Ectodermal cell (in vitro differentiated cells): Measurements from ENCODE around the gene CLN6.
"Not testable (repeated sequence)": the region's sequence is repeated elsewhere in the genome, so short reads cannot be mapped to it uniquely, and the experiment has no call there.

ENCODE experiments used
- H3K27ac ChIP-seq: 2 replicates; pipeline ENCODE4 v1.7.0; 2013; ENCODE audit warnings: mild to moderate bottlenecking, low read depth, low read length; ENCODE audit not compliant: insufficient read depth, poor library complexity, severe bottlenecking
- H3K27me3 ChIP-seq: 2 replicates; pipeline ENCODE4 v1.7.0; 2013; ENCODE audit warnings: mild to moderate bottlenecking, low read length; ENCODE audit not compliant: insufficient read depth, control insufficient read depth, poor library complexity, severe bottlenecking
- H3K36me3 ChIP-seq: one replicate; pipeline ENCODE4 v1.7.0; 2013; ENCODE audit warnings: low read length; ENCODE audit not compliant: control insufficient read depth, insufficient read depth
- H3K4me1 ChIP-seq: one replicate; pipeline ENCODE4 v1.7.0; 2013; ENCODE audit warnings: low read length; ENCODE audit not compliant: control insufficient read depth, insufficient read depth
- H3K4me3 ChIP-seq: 2 replicates; pipeline ENCODE4 v1.7.0; 2013; ENCODE audit warnings: low read depth, low read length, control low read depth; ENCODE audit not compliant: insufficient read depth
- H3K9me3 ChIP-seq: 2 replicates; pipeline ENCODE4 v1.7.0; 2013; ENCODE audit warnings: mild to moderate bottlenecking, low read length, moderate library complexity; ENCODE audit not compliant: control insufficient read depth
- WGBS, 2 experiments: methylation state at CpG; one replicate each; pipeline ENCODE4 v1.1.7; 2013; ENCODE audit warnings: missing lambda C conversion rate in 2 of 2; 5-methylcytosine and 5-hydroxymethylcytosine counted together

CLN6 gene

DNA sequence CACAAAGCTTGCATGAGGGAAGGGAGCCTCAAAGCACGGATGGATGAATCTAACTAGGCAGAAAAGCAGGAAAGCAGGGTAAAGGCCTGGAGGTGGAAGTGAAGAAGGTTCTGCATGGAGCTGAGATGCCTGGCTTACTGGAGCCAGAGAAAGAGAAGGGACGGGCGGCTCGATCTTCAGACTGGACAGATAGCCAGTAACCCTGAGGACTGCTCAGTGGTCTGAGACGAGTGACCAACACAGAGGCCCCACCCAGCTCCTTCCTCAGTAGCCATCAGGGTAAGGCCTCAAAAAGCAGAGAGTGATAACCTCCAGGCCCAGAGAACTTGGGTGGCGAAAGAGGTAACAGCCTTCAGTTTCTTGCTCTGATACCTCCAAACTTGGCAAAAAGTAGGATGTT is 6.4 kb downstream of the CLN6 start:
- 96 to 97% methylated on average over 6 of the region's 6 CpGs for WGBS, 2 experiments

GRCh38 chr15:68222432-68222743 is 7.1 kb downstream of the CLN6 start:
- peaks cover 19% of the 10 kb centered on the region for H3K36me3 ChIP-seq
- H3K4me3 ChIP-seq, H3K27ac ChIP-seq, H3K27me3 ChIP-seq, H3K9me3 ChIP-seq, H3K4me1 ChIP-seq: not testable (repeated sequence)
- 90 to 93% methylated on average over 18 of the region's 18 CpGs for WGBS, 2 experiments

More for the DNA sequence above, 6.4 kb downstream of the CLN6 start:
- H3K4me1 ChIP-seq, result peaks cover 6% of the 10 kb centered on the region
- no peaks in the 10 kb centered on the region for H3K9me3 ChIP-seq
- H3K36me3 ChIP-seq, result peaks cover 14% of the 10 kb centered on the region
- no peak overlapping the region for H3K4me3 ChIP-seq
- H3K27ac ChIP-seq, result no peak overlapping the region
- no peaks in the 10 kb centered on the region for H3K27me3 ChIP-seq

DNA sequence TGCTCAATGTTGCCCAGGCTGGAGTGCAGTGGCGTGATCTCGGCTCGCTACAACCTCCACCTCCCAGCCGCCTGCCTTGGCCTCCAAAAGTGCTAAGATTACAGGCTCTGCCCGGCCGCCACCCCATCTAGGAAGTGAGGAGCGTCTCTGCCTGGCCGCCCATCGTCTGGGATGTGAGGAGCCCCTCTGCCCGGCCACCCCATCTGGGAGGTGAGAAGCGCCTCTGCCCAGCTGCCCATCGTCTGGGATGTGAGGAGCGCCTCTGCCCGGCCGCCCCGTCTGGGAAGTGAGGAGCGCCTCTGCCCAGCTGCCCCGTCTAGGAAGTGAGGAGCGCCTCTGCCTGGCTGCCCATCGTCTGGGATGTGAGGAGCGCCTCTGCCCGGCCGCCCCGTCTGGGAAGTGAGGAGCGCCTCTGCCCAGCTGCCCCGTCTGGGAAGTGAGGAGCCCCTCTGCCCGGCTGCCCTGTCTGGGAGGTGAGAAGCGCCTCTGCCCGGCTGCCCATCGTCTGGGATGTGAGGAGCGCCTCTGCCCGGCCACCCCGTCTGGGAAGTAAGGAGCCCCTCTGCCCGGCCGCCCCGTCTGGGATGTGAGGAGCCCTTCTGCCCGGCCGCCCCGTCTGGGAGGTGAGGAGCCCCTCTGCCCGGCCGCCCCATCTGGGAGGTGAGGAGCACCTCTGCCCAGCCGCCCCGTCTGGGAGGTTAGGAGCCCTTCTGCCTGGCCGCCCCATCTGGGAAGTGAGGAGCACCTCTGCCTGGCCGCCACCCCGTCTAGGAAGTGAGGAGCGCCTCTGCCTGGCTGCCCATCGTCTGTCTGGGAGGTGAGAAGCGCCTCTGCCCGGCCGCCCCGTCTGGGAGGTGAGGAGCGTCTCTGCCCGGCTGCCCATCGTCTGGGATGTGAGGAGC is 7.7 kb downstream of the CLN6 start:
- WGBS, 2 experiments, result 91% methylated on average over 55 of the region's 55 CpGs
- not testable (repeated sequence) for H3K9me3 ChIP-seq, H3K27ac ChIP-seq, H3K4me3 ChIP-seq, H3K4me1 ChIP-seq, H3K27me3 ChIP-seq
- H3K36me3 ChIP-seq, result peaks cover 25% of the 10 kb centered on the region

DNA sequence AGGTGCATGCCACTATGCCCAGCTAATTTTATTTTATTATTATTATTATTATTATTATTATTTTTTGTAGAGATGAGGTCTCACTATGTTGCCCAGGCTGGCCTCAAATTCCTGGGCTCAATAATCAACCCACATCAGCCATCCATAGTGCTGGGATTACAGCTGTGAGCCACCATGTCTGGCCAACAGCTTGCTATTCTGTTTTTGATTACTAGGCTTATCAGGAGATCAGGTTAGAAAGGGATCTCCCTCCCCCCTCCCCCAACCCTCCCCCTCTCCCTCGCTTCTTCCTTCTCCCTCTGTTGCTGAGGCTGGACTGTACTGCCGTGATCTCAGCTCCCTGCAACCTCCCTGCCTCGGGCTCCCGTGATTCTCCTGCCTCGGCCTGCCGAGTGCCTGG is 8.6 kb downstream of the CLN6 start:
- Histone ChIP-seq H3K4me3 (no peak overlapping the region), H3K27me3 (no peaks in the 10 kb centered on the region), H3K9me3 (no peaks in the 10 kb centered on the region), H3K36me3 (peaks cover 27% of the 10 kb centered on the region), H3K27ac (no peak overlapping the region), H3K4me1 (no peaks in the 10 kb centered on the region)
- 94 to 96% methylated on average over 5 to 6 of the region's 6 CpGs for WGBS, 2 experiments

DNA sequence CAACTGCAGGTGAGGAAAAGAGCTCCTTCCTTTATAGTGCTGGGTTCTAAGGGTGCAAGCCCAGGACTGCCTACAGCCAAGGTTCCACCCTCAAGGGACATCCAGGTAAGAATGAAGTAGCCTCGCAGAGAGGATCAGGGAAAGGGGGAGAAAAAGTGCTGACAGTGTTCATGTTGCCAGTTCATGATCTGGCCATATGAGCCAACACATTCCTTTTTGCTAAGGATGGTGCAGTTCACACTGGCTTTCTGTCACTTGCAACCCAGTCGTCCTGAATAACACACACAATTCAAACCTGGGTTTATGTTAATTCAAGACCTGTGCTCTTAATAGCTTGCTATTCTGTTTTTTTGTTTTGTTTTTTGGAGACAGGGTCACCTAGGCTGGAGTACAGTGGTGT is 9.0 kb downstream of the CLN6 start:
- WGBS, 2 experiments, result 92 to 94% methylated on average over 2 of the region's 2 CpGs
- peaks cover 27% of the 10 kb centered on the region for H3K36me3 ChIP-seq
- no peak overlapping the region for H3K4me3 ChIP-seq
- no peaks in the 10 kb centered on the region for H3K9me3 ChIP-seq
- H3K27ac ChIP-seq, result no peak overlapping the region
- no peaks in the 10 kb centered on the region for H3K4me1 ChIP-seq
- no peaks in the 10 kb centered on the region for H3K27me3 ChIP-seq

DNA sequence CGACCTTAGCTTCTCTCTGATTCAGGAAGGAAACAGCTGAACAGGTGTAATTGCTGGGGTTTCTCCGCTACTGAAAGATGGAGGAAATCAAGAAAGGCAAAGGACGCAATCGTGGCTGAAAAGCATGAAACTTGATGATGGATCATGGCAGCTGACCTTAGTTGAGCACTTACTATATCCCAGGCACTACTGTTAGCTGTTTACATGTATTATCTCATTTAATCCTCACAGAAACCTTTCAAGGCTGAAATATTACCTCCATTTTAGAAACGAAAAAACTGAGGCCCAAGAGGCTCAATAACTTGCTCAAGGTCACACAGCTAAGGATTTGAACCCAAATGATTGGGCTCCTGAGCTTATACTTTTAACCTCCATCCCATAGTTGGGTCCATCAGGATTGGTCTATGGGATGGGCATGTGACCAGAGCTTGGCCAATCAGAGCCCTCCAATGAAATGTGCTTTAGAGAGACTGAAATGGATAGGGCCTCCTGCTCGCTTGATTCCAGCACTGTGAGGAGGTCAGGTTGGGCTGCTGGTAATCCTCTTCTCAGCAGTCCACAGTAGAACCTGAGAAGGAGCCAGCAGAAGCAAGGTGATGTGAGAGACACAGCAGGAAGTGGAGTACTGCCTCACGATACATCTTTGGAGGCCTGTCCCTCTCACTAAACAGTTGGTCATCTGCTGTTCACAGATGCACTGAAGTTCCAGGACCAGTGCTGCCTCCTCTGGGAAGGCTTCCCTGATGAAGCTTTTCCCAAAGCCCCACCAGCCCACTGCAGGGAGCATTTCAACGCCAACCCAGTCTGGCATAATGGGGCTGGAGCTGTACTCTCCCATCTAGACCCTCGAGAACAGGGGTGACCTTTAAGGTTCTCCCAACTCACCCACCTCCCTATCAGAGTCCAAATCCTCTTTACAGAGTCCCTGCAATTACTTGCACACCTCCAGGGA is 10.4 kb downstream of the CLN6 start:
- no peak overlapping the region for H3K27ac ChIP-seq
- H3K27me3 ChIP-seq, result no peaks in the 10 kb centered on the region
- H3K4me3 ChIP-seq, result no peak overlapping the region
- 95 to 96% methylated on average over 9 of the region's 9 CpGs for WGBS, 2 experiments
- H3K9me3 ChIP-seq, result no peaks in the 10 kb centered on the region
- H3K4me1 ChIP-seq, result no peaks in the 10 kb centered on the region
- H3K36me3 ChIP-seq, result peaks cover 27% of the 10 kb centered on the region

GRCh38 chr15:68218331-68218730 is 11.2 kb downstream of the CLN6 start:
- no peaks in the 10 kb centered on the region for H3K4me1 ChIP-seq
- H3K36me3 ChIP-seq, result peaks cover 22% of the 10 kb centered on the region
- no peaks in the 10 kb centered on the region for H3K9me3 ChIP-seq
- H3K27ac ChIP-seq, result no peak overlapping the region
- 92 to 94% methylated on average over 8 of the region's 8 CpGs for WGBS, 2 experiments
- no peak overlapping the region for H3K4me3 ChIP-seq
- H3K27me3 ChIP-seq, result no peaks in the 10 kb centered on the region

GRCh38 chr15:68217341-68217740 is 12.2 kb downstream of the CLN6 start:
- 91 to 96% methylated on average over 4 of the region's 4 CpGs for WGBS, 2 experiments
- H3K9me3 ChIP-seq, result no peaks in the 10 kb centered on the region

GRCh38 chr15:68214838-68215254 is 14.7 kb downstream of the CLN6 start:
- Histone ChIP-seq H3K36me3 (peaks cover 19% of the 10 kb centered on the region), H3K4me1 (peaks cover 14% of the 10 kb centered on the region), H3K27ac (no peak overlapping the region), H3K27me3 (no peaks in the 10 kb centered on the region), H3K9me3 (no peaks in the 10 kb centered on the region), H3K4me3 (no peak overlapping the region)
- WGBS, 2 experiments, result 84 to 85% methylated on average over 6 of the region's 6 CpGs

More at GRCh38 chr15:68217341-68217740, 12.2 kb downstream of the CLN6 start:
- Histone ChIP-seq H3K4me1 (no peaks in the 10 kb centered on the region), H3K36me3 (peaks cover 19% of the 10 kb centered on the region), H3K27me3 (no peaks in the 10 kb centered on the region), H3K27ac (no peak overlapping the region), H3K4me3 (no peak overlapping the region)
